Measurements from ENCODE around the gene NR2C2. TPM values are rescaled to one million over a fixed set of nuclear protein-coding genes. Genes with fewer than 3 reads are reported as not detected.

The NR2C2 gene
- total and polyA plus RNA-seq, 10 of the 15 experiments (the other 5 are each of a cell fraction or from before 2014, with no cell fraction given): 2.7 to 30.3 (median 18.3) TPM

DNA sequence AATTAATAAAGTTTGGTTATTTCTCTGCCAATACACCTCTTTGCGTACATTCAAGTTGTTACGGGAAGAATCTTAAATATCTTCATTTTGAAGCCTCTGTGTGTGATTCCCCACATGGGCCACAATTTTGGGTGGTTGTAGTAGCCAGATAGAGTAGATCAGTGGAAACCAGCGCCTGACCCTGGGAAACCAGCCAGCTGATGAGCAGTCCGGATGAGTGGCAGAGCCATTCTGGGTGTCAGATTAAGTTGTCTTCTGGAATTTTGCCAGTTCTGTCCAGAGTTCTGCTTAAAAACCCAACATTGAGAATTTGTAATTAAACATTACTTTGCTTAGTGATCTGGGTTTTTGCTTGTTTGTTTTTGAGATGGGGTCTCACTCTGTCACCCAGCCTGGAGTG, 68.1 kb downstream of the NR2C2 start:
- WGBS (ENCODE audit: insufficient coverage, insufficient replicate concordance, low lambda C conversion rate, missing lambda C conversion rate): 96% methylated on average over 4 of the region's 4 CpGs
- ChIA-PET POLR2A (no interaction called here), RAD21 (ENCODE audit: unreplicated experiment) (no interaction called here), SMC1A (ENCODE audit: uncharacterized antibody, unreplicated experiment) (interaction anchor here (0.6 to 1.9 kb wide), 4 partner anchors 26 to 1563 kb away, joined by 3 to 9 read pairs (median 3); no protein-coding TSS in a partner anchor), CTCF (interaction anchor here (1.2 to 1.8 kb wide), 2 partner anchors 26 to 94 kb away, joined by 3 to 4 read pairs; no protein-coding TSS in a partner anchor)
- no peaks in the 10 kb centered on the region for H3K4me1 ChIP-seq (ENCODE audit: control insufficient read depth, insufficient read depth, low read length)
- no peaks in the 10 kb centered on the region for H4K20me1 ChIP-seq (ENCODE audit: control insufficient read depth, insufficient read depth)
- H3K9me3 ChIP-seq (replicated peaks; ENCODE audit: control insufficient read depth, insufficient read depth, low read length): no peaks in the 10 kb centered on the region
- H3K36me3 ChIP-seq (ENCODE audit: control insufficient read depth in 2 of 2, insufficient read depth in 2 of 2, low read length in 1 of 2): peaks cover 21 to 28% of the 10 kb centered on the region in 2 experiments
- intact Hi-C loops (cut with micrococcal nuclease; ENCODE audit: unreplicated experiment): loop anchor here (5.0 kb wide), 1 partner anchor 88 kb away; no protein-coding TSS in a partner anchor
- DNase-seq (ENCODE audit: low read depth, low spot score): no peak
- H3K27ac ChIP-seq (ENCODE audit: control insufficient read depth, insufficient read depth): no peak overlapping the region
- no peak overlapping the region for H3K9ac ChIP-seq (ENCODE audit: control insufficient read depth, insufficient read depth, low read length)
- no peak for ATAC-seq
- no TSS peak for BruUV-seq (replicated peaks)
- in situ Hi-C loops (cut with MboI): no loop called here
- TF ChIP-seq POLR2AphosphoS5 (IDR thresholded peaks at IDR 0.05; ENCODE audit: low read length) (no peak), PAX8 (IDR thresholded peaks at IDR 0.05) (no peak), LARP7 (IDR thresholded peaks at IDR 0.05) (no peak), RB1 (IDR thresholded peaks at IDR 0.05; ENCODE audit: borderline replicate concordance) (no peak), FOXM1 (IDR thresholded peaks at IDR 0.05; ENCODE audit: low read depth, low read length) (no peak), ZNF622 (IDR thresholded peaks at IDR 0.05) (no peak), JUND (IDR thresholded peaks at IDR 0.05; ENCODE audit: low read depth, low read length) (no peak), STAT3 (IDR thresholded peaks at IDR 0.05; ENCODE audit: low read depth, low read length) (no peak), ZNF207 (IDR thresholded peaks at IDR 0.05; ENCODE audit: borderline replicate concordance) (no peak), ZNF217 (IDR thresholded peaks at IDR 0.05) (no peak), TCF12 (IDR thresholded peaks at IDR 0.05; ENCODE audit: low read depth, low read length) (no peak)
- no peak overlapping the region for H3K4me2 ChIP-seq (ENCODE audit: control insufficient read depth, insufficient read depth)
- no peaks in the 10 kb centered on the region for H3K79me2 ChIP-seq (ENCODE audit: control insufficient read depth, insufficient read depth, low read length)
- no peaks in the 10 kb centered on the region for H3K27me3 ChIP-seq (replicated peaks in 1 of 2; ENCODE audit: control insufficient read depth in 2 of 2, insufficient read depth in 2 of 2, low read length in 1 of 2)
- FAIRE-seq: no peak
- no peak overlapping the region for H3K4me3 ChIP-seq
- no peak overlapping the region for H2AFZ ChIP-seq (ENCODE audit: control insufficient read depth, low read depth, low read length)
